ENCODE results near the gene RASSF1. TPM values are rescaled to one million over a fixed set of nuclear protein-coding genes. Genes with fewer than 3 reads are reported as not detected.

RASSF1 gene
- total and polyA plus RNA-seq, 9 donors: 12.5 to 32.6 (median 25.5) TPM

Other genes starting within 250 kb of the RASSF1 start
- gene SEMA3F, start 185.5 kb downstream of the RASSF1 start, total RNA-seq: 10 to 100 TPM in 2 of 7 donors, 1 to 10 TPM in 5; 1.9 to 31.5 (median 7.2) TPM
- gene SEMA3F, start 185.5 kb downstream of the RASSF1 start, polyA plus RNA-seq: 1 to 10 TPM; 3.5 to 8.3 TPM
- not detected for gene GNAT1, start 149.2 kb downstream of the RASSF1 start, total RNA-seq
- gene GNAT1, start 149.2 kb downstream of the RASSF1 start, polyA plus RNA-seq: not detected
- gene SLC38A3, start 135.6 kb downstream of the RASSF1 start, total RNA-seq: 10 to 100 TPM in 2 of 7 donors, 1 to 10 TPM in 5; 3.0 to 10.9 (median 8.3) TPM
- gene SLC38A3, start 135.6 kb downstream of the RASSF1 start, polyA plus RNA-seq: 1 to 10 TPM; 1.6 to 6.6 TPM
- gene GNAI2, start 104.6 kb downstream of the RASSF1 start, total RNA-seq: 100 to 1,000 TPM in 6 of 7 donors, 10 to 100 TPM in 1; 72.3 to 259 (median 212) TPM
- gene GNAI2, start 104.6 kb downstream of the RASSF1 start, polyA plus RNA-seq: 100 to 1,000 TPM; 189 to 309 TPM
- gene SEMA3B, start 71.7 kb downstream of the RASSF1 start, total RNA-seq: 100 to 1,000 TPM in 1 of 7 donors, 10 to 100 TPM in 6; 18.4 to 224 (median 51.9) TPM
- gene SEMA3B, start 71.7 kb downstream of the RASSF1 start, polyA plus RNA-seq: 10 to 100 TPM in 1 of 2 donors, 1 to 10 TPM in 1; 5.0 to 30.9 TPM
- 1 to 10 TPM in 2 of 7 donors, under 1 TPM in 3, not detected in 2; 0.42 to 1.4 (median 0.76) TPM for gene LSMEM2, start 61.7 kb downstream of the RASSF1 start, total RNA-seq
- 1 to 10 TPM in 1 of 2 donors, under 1 TPM in 1; 0.60 to 1.0 TPM for gene LSMEM2, start 61.7 kb downstream of the RASSF1 start, polyA plus RNA-seq
- gene IFRD2, start 48.4 kb downstream of the RASSF1 start, total RNA-seq: 10 to 100 TPM; 31.8 to 76.9 (median 56.4) TPM
- 10 to 100 TPM; 14.5 to 32.8 TPM for gene IFRD2, start 48.4 kb downstream of the RASSF1 start, polyA plus RNA-seq
- gene HYAL3, start 41.4 kb downstream of the RASSF1 start, total RNA-seq: 1 to 10 TPM in 6 of 7 donors, under 1 TPM in 1; 0.58 to 4.3 (median 2.0) TPM
- 1 to 10 TPM; 1.5 to 1.9 TPM for gene HYAL3, start 41.4 kb downstream of the RASSF1 start, polyA plus RNA-seq
- 10 to 100 TPM in 6 of 7 donors, 1 to 10 TPM in 1; 9.7 to 15.7 (median 13.0) TPM for gene NAA80, start 41.4 kb downstream of the RASSF1 start, total RNA-seq
- gene NAA80, start 41.4 kb downstream of the RASSF1 start, polyA plus RNA-seq: 10 to 100 TPM in 1 of 2 donors, 1 to 10 TPM in 1; 2.6 to 11.2 TPM
- 1 to 10 TPM; 1.8 to 9.3 (median 3.3) TPM for gene HYAL1, start 37.3 kb downstream of the RASSF1 start, total RNA-seq
- 1 to 10 TPM; 3.6 to 4.4 TPM for gene HYAL1, start 37.3 kb downstream of the RASSF1 start, polyA plus RNA-seq
- 10 to 100 TPM; 29.0 to 81.6 (median 41.2) TPM for gene HYAL2, start 18.1 kb downstream of the RASSF1 start, total RNA-seq
- 10 to 100 TPM; 10.9 to 56.3 TPM for gene HYAL2, start 18.1 kb downstream of the RASSF1 start, polyA plus RNA-seq
- 10 to 100 TPM; 19.4 to 26.4 (median 21.3) TPM for gene TUSC2, start 12.6 kb downstream of the RASSF1 start, total RNA-seq
- gene TUSC2, start 12.6 kb downstream of the RASSF1 start, polyA plus RNA-seq: 10 to 100 TPM; 21.0 to 24.0 TPM
- 10 to 100 TPM in 2 of 7 donors, 1 to 10 TPM in 5; 1.0 to 75.1 (median 3.4) TPM for gene ZMYND10, start 4.9 kb upstream of the RASSF1 start, total RNA-seq
- gene ZMYND10, start 4.9 kb upstream of the RASSF1 start, polyA plus RNA-seq: under 1 TPM; 0.50 to 0.81 TPM
- gene NPRL2, start 9.9 kb upstream of the RASSF1 start, total RNA-seq: 10 to 100 TPM; 19.4 to 26.3 (median 22.4) TPM
- gene NPRL2, start 9.9 kb upstream of the RASSF1 start, polyA plus RNA-seq: 10 to 100 TPM; 21.8 to 21.9 TPM
- gene CYB561D2, start 10.0 kb upstream of the RASSF1 start, total RNA-seq: 10 to 100 TPM in 3 of 7 donors, 1 to 10 TPM in 4; 8.0 to 17.1 (median 9.6) TPM
- 10 to 100 TPM in 1 of 2 donors, 1 to 10 TPM in 1; 4.5 to 10.8 TPM for gene CYB561D2, start 10.0 kb upstream of the RASSF1 start, polyA plus RNA-seq
- gene TMEM115, start 18.7 kb upstream of the RASSF1 start, total RNA-seq: 10 to 100 TPM; 32.3 to 58.4 (median 36.9) TPM
- gene TMEM115, start 18.7 kb upstream of the RASSF1 start, polyA plus RNA-seq: 10 to 100 TPM in 1 of 2 donors, 1 to 10 TPM in 1; 8.5 to 40.2 TPM
- gene CACNA2D2, start 162.8 kb upstream of the RASSF1 start, total RNA-seq: 1 to 10 TPM in 6 of 7 donors, under 1 TPM in 1; 0.95 to 8.6 (median 4.2) TPM
- gene CACNA2D2, start 162.8 kb upstream of the RASSF1 start, polyA plus RNA-seq: 1 to 10 TPM; 1.8 to 2.8 TPM
- gene C3orf18, start 226.9 kb upstream of the RASSF1 start, total RNA-seq: 10 to 100 TPM; 10.7 to 24.1 (median 17.7) TPM
- 10 to 100 TPM; 13.0 to 17.5 TPM for gene C3orf18, start 226.9 kb upstream of the RASSF1 start, polyA plus RNA-seq
- 10 to 100 TPM in 5 of 7 donors, 1 to 10 TPM in 2; 6.8 to 35.3 (median 24.7) TPM for gene HEMK1, start 228.7 kb upstream of the RASSF1 start, total RNA-seq
- gene HEMK1, start 228.7 kb upstream of the RASSF1 start, polyA plus RNA-seq: 10 to 100 TPM in 1 of 2 donors, 1 to 10 TPM in 1; 7.7 to 17.3 TPM

Data from ovary (tissue), 9 donors.